HG03378 (cell line): ENCODE data around the gene SH3RF3.

Experiments used
- ATAC-seq: cut with Tn5 transposase; IDR thresholded peaks from one replicate; pipeline ENCODE4 v1.9.1; 2021; ENCODE audit warnings: mild to moderate bottlenecking, moderate library complexity; ENCODE audit not compliant: unreplicated experiment

The SH3RF3 gene

GRCh38 chr2:109371481-109372170 lies 242.6 kb downstream of the SH3RF3 start:
- no peak for ATAC-seq

GRCh38 chr2:109372171-109372568 lies 243.2 kb downstream of the SH3RF3 start:
- no peak for ATAC-seq

- ATAC-seq: no peak
Observed at GRCh38 chr2:109372614-109373013, 243.6 kb downstream of the SH3RF3 start.

- no peak for ATAC-seq
Observed at GRCh38 chr2:109373791-109374547, 245.0 kb downstream of the SH3RF3 start.

- ATAC-seq: no peak
Observed at GRCh38 chr2:109374548-109375130, 245.6 kb downstream of the SH3RF3 start.

- ATAC-seq: no peak
Observed at GRCh38 chr2:109375131-109375561, 246.1 kb downstream of the SH3RF3 start.

GRCh38 chr2:109375656-109376055 lies 246.7 kb downstream of the SH3RF3 start:
- ATAC-seq: no peak

- ATAC-seq: no peak
Observed at GRCh38 chr2:109376115-109376514, 247.1 kb downstream of the SH3RF3 start.

GRCh38 chr2:109376796-109377495 lies 247.9 kb downstream of the SH3RF3 start:
- no peak for ATAC-seq

- no peak for ATAC-seq
Observed at GRCh38 chr2:109377976-109378375, 249.0 kb downstream of the SH3RF3 start.

GRCh38 chr2:109378682-109379081 lies 249.7 kb downstream of the SH3RF3 start:
- no peak for ATAC-seq

GRCh38 chr2:109379507-109379906 lies 250.5 kb downstream of the SH3RF3 start:
- ATAC-seq: no peak

- ATAC-seq: no peak
Observed at GRCh38 chr2:109380502-109381326, 251.7 kb downstream of the SH3RF3 start.

- ATAC-seq: no peak
Observed at GRCh38 chr2:109381327-109381820, 252.4 kb downstream of the SH3RF3 start.

GRCh38 chr2:109382226-109382895 lies 253.4 kb downstream of the SH3RF3 start:
- ATAC-seq: no peak

- ATAC-seq: no peak
Observed at GRCh38 chr2:109382951-109383350, 253.9 kb downstream of the SH3RF3 start.

- ATAC-seq: no peak
Observed at GRCh38 chr2:109383505-109384307, 254.7 kb downstream of the SH3RF3 start.

- ATAC-seq: no peak
Observed at GRCh38 chr2:109384308-109385271, 255.6 kb downstream of the SH3RF3 start.
